GM23338 (cell line): ENCODE results near the gene ZBTB49.

Experiments
- ETS1 ChIP-seq: IDR thresholded peaks from 2 replicates; pipeline ENCODE4 v1.6.1; 2016; ENCODE audit warnings: antibody characterized with exemption
- EZH2 ChIP-seq: fragments of 200-600 bp; sonication (generic); IDR thresholded peaks from one replicate; pipeline ENCODE4 v1.8.0; 2017; ENCODE audit warnings: antibody characterized with exemption, mild to moderate bottlenecking, low read depth; ENCODE audit not compliant: unreplicated experiment
- POLR2AphosphoS5 ChIP-seq: IDR thresholded peaks from 2 replicates; pipeline ENCODE4 v1.6.1; 2016; ENCODE audit warnings: antibody characterized with exemption, low read depth
- REST ChIP-seq: IDR thresholded peaks from one replicate; pipeline ENCODE4 v1.6.1; 2018; ENCODE audit warnings: antibody characterized with exemption; ENCODE audit not compliant: unreplicated experiment
- TF ChIP-seq, protein P1 (sequence below), 2 experiments: fragments of 200-600 bp in 1 of 2; sonication (generic) in 1 of 2; conservative IDR thresholded peaks; 2 replicates each; pipeline versions ENCODE4 v1.5.1 to v1.6.1; 2016 to 2017; ENCODE audit warnings: antibody characterized with exemption in 2 of 2, low read depth in 2 of 2, mild to moderate bottlenecking in 2 of 2, moderate library complexity in 1 of 2

DNA sequence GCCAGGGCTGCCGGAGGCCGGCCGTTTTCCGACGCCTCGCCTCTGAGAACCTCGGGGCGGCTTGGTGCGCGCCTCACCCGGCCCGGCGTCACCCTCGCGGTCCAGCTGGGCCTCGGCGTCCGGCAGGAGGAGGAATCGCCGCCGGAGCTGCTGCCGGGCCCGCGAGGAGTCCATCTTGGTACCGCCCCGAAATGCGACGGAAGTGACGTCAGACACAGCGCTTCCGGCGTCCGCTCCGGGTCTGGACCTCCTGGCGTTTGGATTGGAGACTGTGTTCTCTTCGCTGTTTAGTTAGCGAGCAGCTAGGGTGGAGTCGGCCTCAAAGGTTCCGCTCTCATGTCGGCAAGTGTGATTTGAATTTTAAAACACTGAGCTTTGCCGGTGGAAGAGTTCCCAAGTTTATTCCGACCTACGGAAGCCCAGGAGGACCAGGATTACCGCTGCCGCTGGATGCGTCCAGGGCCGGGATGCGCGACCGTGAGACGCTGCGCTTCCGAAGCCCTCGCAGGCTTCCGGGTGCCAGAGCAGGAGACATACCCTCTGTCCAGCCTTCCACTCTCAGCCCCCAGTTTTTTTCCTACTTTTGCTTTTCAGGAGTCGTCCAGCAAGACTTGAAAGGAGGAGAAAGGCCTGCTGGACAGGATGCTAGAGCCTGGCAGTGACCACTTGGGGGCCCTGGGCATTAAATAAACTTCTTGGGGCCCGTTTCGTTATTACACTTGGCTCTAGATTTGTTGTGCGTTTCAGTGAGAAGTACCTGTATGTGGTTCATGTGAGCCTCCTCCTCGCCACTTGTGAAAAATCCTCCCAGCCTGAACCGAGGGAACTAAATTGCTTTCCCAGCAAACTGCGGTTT lies 41.8 kb upstream of the ZBTB49 start, which contains the start of gene TMEM128:
- TF ChIP-seq, protein P1, sequence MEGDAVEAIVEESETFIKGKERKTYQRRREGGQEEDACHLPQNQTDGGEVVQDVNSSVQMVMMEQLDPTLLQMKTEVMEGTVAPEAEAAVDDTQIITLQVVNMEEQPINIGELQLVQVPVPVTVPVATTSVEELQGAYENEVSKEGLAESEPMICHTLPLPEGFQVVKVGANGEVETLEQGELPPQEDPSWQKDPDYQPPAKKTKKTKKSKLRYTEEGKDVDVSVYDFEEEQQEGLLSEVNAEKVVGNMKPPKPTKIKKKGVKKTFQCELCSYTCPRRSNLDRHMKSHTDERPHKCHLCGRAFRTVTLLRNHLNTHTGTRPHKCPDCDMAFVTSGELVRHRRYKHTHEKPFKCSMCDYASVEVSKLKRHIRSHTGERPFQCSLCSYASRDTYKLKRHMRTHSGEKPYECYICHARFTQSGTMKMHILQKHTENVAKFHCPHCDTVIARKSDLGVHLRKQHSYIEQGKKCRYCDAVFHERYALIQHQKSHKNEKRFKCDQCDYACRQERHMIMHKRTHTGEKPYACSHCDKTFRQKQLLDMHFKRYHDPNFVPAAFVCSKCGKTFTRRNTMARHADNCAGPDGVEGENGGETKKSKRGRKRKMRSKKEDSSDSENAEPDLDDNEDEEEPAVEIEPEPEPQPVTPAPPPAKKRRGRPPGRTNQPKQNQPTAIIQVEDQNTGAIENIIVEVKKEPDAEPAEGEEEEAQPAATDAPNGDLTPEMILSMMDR (conservative IDR thresholded peaks at IDR 0.05; ENCODE audit: low read depth in 2 of 2) = no peak
- TF ChIP-seq ETS1 (peak; percentile 63), REST (no peak), POLR2AphosphoS5 (peak; percentile 89), EZH2 (no peak)
